PC-9 (cell line): ENCODE measurements around the gene PTPRG. TPM values are rescaled to one million over a fixed set of nuclear protein-coding genes. Genes with fewer than 3 reads are reported as not detected.

ENCODE experiments used
- BruUV-seq: library from RNA; stranded (reverse); fragments of 400-500 nt; replicated peaks from 2 replicates; lab custom pipeline; 2021; lab: Mats Ljungman, UMichigan
- CTCF ChIA-PET: fragments of 300-600 bp; sonication (Branson Sonifier 250); formaldehyde crosslinking; loops from one replicate; lab custom pipeline; 2022; ENCODE audit warnings: antibody characterized with exemption; lab: Charles Lee
- POLR2A ChIA-PET: fragments of 300-600 bp; sonication (Branson Sonifier 250); formaldehyde crosslinking; loops from one replicate; lab custom pipeline; 2022; ENCODE audit warnings: antibody characterized with exemption; ENCODE audit not compliant: unreplicated experiment; lab: Charles Lee
- DNase-seq, 2 experiments: peaks; one replicate each; pipeline versions ENCODE4 v3.0.0 to v3.0.0-alpha.2; 2015 to 2022; ENCODE audit warnings: mixed read lengths in 1 of 2
- H2AFZ ChIP-seq: fragments of 200-600 bp; sonication (generic); 2 replicates; pipeline ENCODE4 v1.8.1; 2017; ENCODE audit warnings: antibody characterized with exemption
- H3F3A ChIP-seq: fragments of 200-600 bp; sonication (generic); 2 replicates; pipeline ENCODE4 v1.8.1; 2017; ENCODE audit warnings: antibody characterized with exemption, mild to moderate bottlenecking, low read depth; ENCODE audit not compliant: insufficient read depth
- H3K27ac ChIP-seq: fragments of 200-600 bp; sonication (generic); 2 replicates; pipeline ENCODE4 v1.6.1; 2016; ENCODE audit warnings: mixed run types
- H3K27me3 ChIP-seq: fragments of 200-600 bp; sonication (generic); 2 replicates; pipeline ENCODE4 v1.6.1; 2016; ENCODE audit warnings: low read depth, mixed run types; ENCODE audit not compliant: insufficient read depth
- H3K36me3 ChIP-seq: fragments of 200-600 bp; sonication (generic); 2 replicates; pipeline ENCODE4 v1.6.1; 2016; ENCODE audit warnings: low read depth, mixed run types
- H3K4me1 ChIP-seq: fragments of 200-600 bp; sonication (generic); replicated peaks from 2 replicates; pipeline ENCODE4 v1.6.1; 2016; ENCODE audit warnings: mixed run types; ENCODE audit not compliant: insufficient read depth
- H3K4me2 ChIP-seq: fragments of 200-600 bp; sonication (generic); 2 replicates; pipeline ENCODE4 v1.6.1; 2017; ENCODE audit warnings: mixed run types
- H3K4me3 ChIP-seq: fragments of 200-600 bp; sonication (generic); 2 replicates; pipeline ENCODE4 v1.6.1; 2016; ENCODE audit warnings: mixed run types
- H3K79me2 ChIP-seq: fragments of 200-600 bp; sonication (generic); 2 replicates; pipeline ENCODE4 v1.6.1; 2017; ENCODE audit warnings: low read depth, mixed run types
- H3K9me2 ChIP-seq: fragments of 200-600 bp; sonication (generic); 2 replicates; pipeline ENCODE4 v1.8.1; 2017; ENCODE audit warnings: mild to moderate bottlenecking; ENCODE audit not compliant: insufficient read depth
- H3K9me3 ChIP-seq: fragments of 200-600 bp; sonication (generic); 2 replicates; pipeline ENCODE4 v1.8.1; 2016; ENCODE audit warnings: low read depth; ENCODE audit not compliant: insufficient read depth
- H4K20me1 ChIP-seq: fragments of 200-600 bp; sonication (generic); 2 replicates; pipeline ENCODE4 v1.8.1; 2017; ENCODE audit not compliant: insufficient read depth
- EZH2 ChIP-seq: fragments of 200-600 bp; sonication (generic); IDR thresholded peaks from 2 replicates; pipeline ENCODE4 v1.8.0; 2017; ENCODE audit warnings: antibody characterized with exemption, low read depth
- intact Hi-C: fragments of 100-400 bp; cut with micrococcal nuclease; formaldehyde crosslinking; loops from one replicate; pipeline ENCODE4 v1.10.0; 2022; ENCODE audit not compliant: unreplicated experiment
- total RNA-seq: library from RNA; stranded (reverse); gene quantifications from 2 replicates; pipeline ENCODE4 v1.2.3, GENCODE V29; 2021
- TF ChIP-seq, protein P1 (sequence below): fragments of 200-600 bp; sonication (generic); conservative IDR thresholded peaks from 2 replicates; pipeline ENCODE4 v1.6.1; 2017; ENCODE audit warnings: mixed run types, antibody characterized with exemption, mild to moderate bottlenecking, moderate library complexity

PTPRG gene
- total RNA-seq, 1 experiment from 2014 or later = 32.9 TPM

DNA sequence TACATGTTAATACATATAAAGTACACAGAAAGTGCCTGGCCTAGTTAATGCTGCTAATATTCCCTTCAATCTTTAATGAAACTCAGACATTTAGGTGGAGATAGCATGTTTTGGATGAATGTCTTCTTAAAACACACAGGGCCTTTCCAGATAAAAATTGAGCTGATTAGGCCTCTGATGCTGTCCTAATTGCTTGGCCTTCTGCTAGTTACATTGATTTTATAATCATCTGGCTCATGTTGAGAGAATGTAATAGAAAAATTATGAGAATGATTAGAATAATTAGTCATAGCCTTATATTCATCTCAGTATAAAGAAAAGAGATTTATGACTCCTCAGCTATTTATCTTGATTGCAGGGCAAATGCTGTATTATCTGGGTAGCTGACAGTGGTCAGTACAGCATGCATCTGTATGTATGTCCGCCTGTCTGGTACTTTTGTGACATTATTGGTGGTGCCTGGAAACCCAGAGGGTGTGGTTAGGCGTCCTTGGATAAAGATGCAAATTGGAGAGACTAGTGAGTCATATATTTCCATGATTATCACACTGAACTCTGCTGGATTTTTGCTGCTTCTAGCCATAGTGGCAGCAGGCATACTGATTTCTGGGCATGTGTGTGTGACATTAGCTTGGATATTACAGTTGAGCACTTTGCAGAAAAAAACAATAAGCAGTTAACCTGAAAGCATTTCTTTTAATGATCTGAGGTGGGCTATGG, 691.2 kb downstream of the PTPRG start:
- Histone ChIP-seq H3K79me2 (no peaks in the 10 kb centered on the region), H2AFZ (no peak overlapping the region), H3K27me3 (no peaks in the 10 kb centered on the region), H3K9me2 (no peaks in the 10 kb centered on the region), H3K4me2 (no peak overlapping the region), H3K4me1 (no peaks in the 10 kb centered on the region), H4K20me1 (no peaks in the 10 kb centered on the region), H3K9me3 (no peaks in the 10 kb centered on the region), H3K4me3 (no peak overlapping the region), H3K36me3 (no peaks in the 10 kb centered on the region), H3F3A (no peaks in the 10 kb centered on the region), H3K27ac (no peak overlapping the region)
- TF ChIP-seq, protein P1, sequence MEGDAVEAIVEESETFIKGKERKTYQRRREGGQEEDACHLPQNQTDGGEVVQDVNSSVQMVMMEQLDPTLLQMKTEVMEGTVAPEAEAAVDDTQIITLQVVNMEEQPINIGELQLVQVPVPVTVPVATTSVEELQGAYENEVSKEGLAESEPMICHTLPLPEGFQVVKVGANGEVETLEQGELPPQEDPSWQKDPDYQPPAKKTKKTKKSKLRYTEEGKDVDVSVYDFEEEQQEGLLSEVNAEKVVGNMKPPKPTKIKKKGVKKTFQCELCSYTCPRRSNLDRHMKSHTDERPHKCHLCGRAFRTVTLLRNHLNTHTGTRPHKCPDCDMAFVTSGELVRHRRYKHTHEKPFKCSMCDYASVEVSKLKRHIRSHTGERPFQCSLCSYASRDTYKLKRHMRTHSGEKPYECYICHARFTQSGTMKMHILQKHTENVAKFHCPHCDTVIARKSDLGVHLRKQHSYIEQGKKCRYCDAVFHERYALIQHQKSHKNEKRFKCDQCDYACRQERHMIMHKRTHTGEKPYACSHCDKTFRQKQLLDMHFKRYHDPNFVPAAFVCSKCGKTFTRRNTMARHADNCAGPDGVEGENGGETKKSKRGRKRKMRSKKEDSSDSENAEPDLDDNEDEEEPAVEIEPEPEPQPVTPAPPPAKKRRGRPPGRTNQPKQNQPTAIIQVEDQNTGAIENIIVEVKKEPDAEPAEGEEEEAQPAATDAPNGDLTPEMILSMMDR = no peak
- no peak for TF ChIP-seq EZH2
- intact Hi-C loops = no loop called here
- BruUV-seq = no TSS peak
- ChIA-PET POLR2A (no interaction called here), CTCF (no interaction called here)
- no peak for DNase-seq

- no peaks in the 10 kb centered on the region for H3F3A ChIP-seq
- BruUV-seq = no TSS peak
- intact Hi-C loops = no loop called here
- no peaks in the 10 kb centered on the region for H3K79me2 ChIP-seq
- no peaks in the 10 kb centered on the region for H3K36me3 ChIP-seq
- no peaks in the 10 kb centered on the region for H4K20me1 ChIP-seq
- TF ChIP-seq, protein P1 = no peak
- no peak for TF ChIP-seq EZH2
- no peak overlapping the region for H3K4me2 ChIP-seq
- POLR2A ChIA-PET = no interaction called here
- H3K9me3 ChIP-seq = no peaks in the 10 kb centered on the region
- no peak overlapping the region for H2AFZ ChIP-seq
- no peak for DNase-seq
- H3K27me3 ChIP-seq = no peaks in the 10 kb centered on the region
- no peak overlapping the region for H3K27ac ChIP-seq
- H3K4me1 ChIP-seq = no peaks in the 10 kb centered on the region
- H3K4me3 ChIP-seq = no peak overlapping the region
- H3K9me2 ChIP-seq = no peaks in the 10 kb centered on the region
- CTCF ChIA-PET = no interaction called here
Measured at GRCh38 chr3:62253971-62254370, 692.6 kb downstream of the PTPRG start.

DNA sequence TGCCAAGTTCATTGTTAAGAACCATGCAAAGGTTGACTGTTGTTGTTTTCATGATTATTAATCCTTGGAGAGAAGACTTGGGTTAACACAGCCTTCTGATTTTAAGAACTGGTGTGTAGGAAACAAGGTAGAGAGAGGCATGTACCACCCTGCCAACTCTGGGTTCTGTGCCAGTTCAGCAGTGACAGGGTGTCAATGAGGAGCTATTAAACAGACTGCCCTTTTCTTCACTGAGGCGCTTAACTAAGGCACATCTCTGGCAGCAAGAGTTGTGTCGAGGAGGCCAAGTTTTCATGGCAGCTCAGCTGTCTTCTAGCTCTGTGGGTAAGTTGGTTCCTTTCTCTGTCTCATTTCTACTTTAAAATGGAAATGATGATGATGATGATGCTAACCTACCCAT, 694.4 kb downstream of the PTPRG start:
- H3K27ac ChIP-seq = no peak overlapping the region
- no peaks in the 10 kb centered on the region for H3K36me3 ChIP-seq
- TF ChIP-seq, protein P1 = no peak
- TF ChIP-seq EZH2 = no peak
- no peaks in the 10 kb centered on the region for H4K20me1 ChIP-seq
- H3K4me2 ChIP-seq = no peak overlapping the region
- no peaks in the 10 kb centered on the region for H3K27me3 ChIP-seq
- no peaks in the 10 kb centered on the region for H3K9me3 ChIP-seq
- intact Hi-C loops = no loop called here
- H3K79me2 ChIP-seq = no peaks in the 10 kb centered on the region
- DNase-seq = no peak
- ChIA-PET POLR2A (interaction anchor here (0.6 kb wide), 1 partner anchor 1200 kb away, joined by 10 read pairs; no protein-coding TSS in a partner anchor), CTCF (no interaction called here)
- no peaks in the 10 kb centered on the region for H3F3A ChIP-seq
- BruUV-seq = no TSS peak
- no peak overlapping the region for H2AFZ ChIP-seq
- no peaks in the 10 kb centered on the region for H3K4me1 ChIP-seq
- H3K9me2 ChIP-seq = no peaks in the 10 kb centered on the region
- no peak overlapping the region for H3K4me3 ChIP-seq
